Kidney (tissue), 14 donors: Measurements from ENCODE around the gene PEAK1. TPM values are rescaled to one million over a fixed set of nuclear protein-coding genes. Genes with fewer than 3 reads are reported as not detected.
"Not testable (repeated sequence)": the region's sequence is repeated elsewhere in the genome, so short reads cannot be mapped to it uniquely, and the experiment has no call there.

Experiments
- DNase-seq, 5 donors: peaks; one replicate each; pipeline ENCODE4 v3.0.0-alpha.2; 2013 to 2020
- FAIRE-seq: peaks from 2 replicates; lab custom pipeline; 2012; peaks lifted over from hg19 to GRCh38; lab: Jason Lieb, UNC
- H3K27ac ChIP-seq, 2 donors: one replicate each; pipeline ENCODE4 v1.7.0; 2013; ENCODE audit warnings: low read depth in 2 of 2, low read length in 2 of 2, inconsistent platforms in 1 of 2
- H3K27me3 ChIP-seq: one replicate; pipeline ENCODE4 v1.7.1; 2013; ENCODE audit warnings: low read length, inconsistent platforms; ENCODE audit not compliant: control insufficient read depth, insufficient read depth
- H3K36me3 ChIP-seq, 3 donors: one replicate each; pipeline versions ENCODE4 v1.7.0 to v1.7.1; 2013; ENCODE audit warnings: low read length in 3 of 3, control low read depth in 1 of 3, inconsistent platforms in 1 of 3; ENCODE audit not compliant: insufficient read depth in 3 of 3, control insufficient read depth in 2 of 3
- H3K4me1 ChIP-seq, 3 donors: one replicate each; pipeline versions ENCODE4 v1.7.0 to v1.7.1; 2013; ENCODE audit warnings: low read length in 3 of 3, inconsistent platforms in 1 of 3, low read depth in 1 of 3; ENCODE audit not compliant: control insufficient read depth in 2 of 3, insufficient read depth in 2 of 3
- H3K4me3 ChIP-seq, 3 donors: one replicate each; pipeline versions ENCODE4 v1.7.0 to v1.8.1; 2013; ENCODE audit warnings: low read length in 3 of 3, control low read depth in 1 of 3, inconsistent platforms in 1 of 3
- H3K9ac ChIP-seq, 3 donors: one replicate each; pipeline versions ENCODE4 v1.7.0 to v1.7.1; 2013; ENCODE audit warnings: low read length in 3 of 3, control low read depth in 1 of 3, inconsistent platforms in 1 of 3
- H3K9me3 ChIP-seq, 3 donors: one replicate each; pipeline versions ENCODE4 v1.7.0 to v1.7.1; 2013; ENCODE audit warnings: low read length in 3 of 3, control low read depth in 1 of 3, inconsistent platforms in 1 of 3; ENCODE audit not compliant: control insufficient read depth in 2 of 3, insufficient read depth in 1 of 3
- CTCF ChIP-seq: IDR thresholded peaks from 3 replicates; pipeline ENCODE4 v1.5.1; 2012; ENCODE audit warnings: mild to moderate bottlenecking, moderate library complexity, borderline replicate concordance; ENCODE audit not compliant: insufficient read depth; ENCODE audit errors: extremely low read depth
- intact Hi-C: fragments of 100-400 bp; cut with DNase I; formaldehyde crosslinking; loops from one replicate; pipeline ENCODE4 v1.11.1; 2022
- polyA plus RNA-seq: library from polyadenylated mRNA; stranded (reverse); fragments of 350-450 nt; fragmentation: Illumina TruSeq; extraction: RNeasy Lipid Tissue Mini Kit (QIAGEN cat#74804); gene quantifications from one replicate; pipeline ENCODE4 v1.2.3, GENCODE V29; 2014; ENCODE audit warnings: low read depth, low replicate concordance; ENCODE audit not compliant: insufficient read depth
- total RNA-seq: library from RNA; stranded (reverse); fragmentation: NEBNext Ultra II Directional; extraction: Animal tissue kit (Norgen Biotek cat#: 25700); gene quantifications from one replicate; pipeline ENCODE4 v1.2.1, GENCODE V29; 2021
- donor health status: control.
- donor health status: control.
- donor health status: control.
- donor health status: control.
- donor health status: control.
- donor health status: DM: yes; HTN: yes; CAD: no.
- donor health status: Normal renal cell carcinoma (clear cell type).

PEAK1 gene
- total and polyA plus RNA-seq, 2 donors from 2014 or later: 2.9 to 50.3 TPM

DNA sequence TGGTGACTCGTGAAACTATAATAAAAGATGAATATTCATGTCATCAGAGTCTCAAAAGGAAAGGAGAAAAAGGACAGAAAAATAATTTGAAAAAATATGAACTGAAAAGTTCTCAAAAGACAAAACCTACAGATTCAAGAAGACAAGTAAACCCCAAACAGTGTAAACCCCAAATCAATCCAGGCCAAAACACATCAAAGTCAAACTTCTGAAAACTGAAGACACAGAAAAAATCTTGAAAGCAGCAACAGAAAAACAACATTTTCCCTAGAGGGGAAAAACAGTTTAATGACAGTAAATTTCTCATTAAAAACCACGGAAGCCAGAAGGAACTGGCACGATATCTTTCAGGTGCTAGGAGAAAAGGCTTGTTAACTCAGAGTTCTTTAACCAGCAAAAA, 143.8 kb downstream of the PEAK1 start:
- DNase-seq (no peak), FAIRE-seq (no peak)
- no peak overlapping the region for H3K4me3 ChIP-seq
- peaks cover 0 to 2% (median 0%) of the 10 kb centered on the region in 3 donors for H3K36me3 ChIP-seq
- H3K9ac ChIP-seq: no peak overlapping the region
- no peak overlapping the region for H3K27ac ChIP-seq
- TF ChIP-seq CTCF: no peak
- H3K27me3 ChIP-seq: no peaks in the 10 kb centered on the region
- intact Hi-C loops: no loop called here
- no peaks in the 10 kb centered on the region for H3K9me3 ChIP-seq
- H3K4me1 ChIP-seq: no peaks in the 10 kb centered on the region

DNA sequence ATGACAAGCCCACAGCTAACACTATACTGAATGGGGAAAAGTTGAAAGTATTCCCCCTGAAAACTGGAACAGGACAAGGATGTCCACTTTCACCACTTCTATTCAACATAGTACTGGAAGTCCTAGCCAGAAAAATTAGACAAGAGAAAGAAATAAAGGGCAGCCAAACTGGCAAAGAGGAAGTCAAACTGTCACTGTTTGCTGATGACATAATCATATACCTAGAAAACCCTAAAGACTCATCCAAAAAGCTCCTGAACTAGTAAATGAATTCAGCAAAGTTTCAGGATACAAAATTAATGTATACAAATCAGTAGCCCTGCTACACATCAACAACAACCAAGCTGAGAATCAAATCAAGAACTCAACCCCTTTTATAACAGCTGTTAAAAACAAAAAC, 146.8 kb downstream of the PEAK1 start:
- H3K9me3 ChIP-seq, H3K4me3 ChIP-seq, DNase-seq, H3K27me3 ChIP-seq, intact Hi-C loops, H3K9ac ChIP-seq, FAIRE-seq, H3K4me1 ChIP-seq, H3K27ac ChIP-seq, H3K36me3 ChIP-seq: not testable (repeated sequence)

- DNase-seq (no peak), FAIRE-seq (no peak)
- TF ChIP-seq CTCF: no peak
- Histone ChIP-seq H3K27me3 (no peaks in the 10 kb centered on the region), H3K9ac (no peak overlapping the region), H3K9me3 (no peaks in the 10 kb centered on the region), H3K4me1 (no peaks in the 10 kb centered on the region), H3K36me3 (no peaks in the 10 kb centered on the region), H3K4me3 (no peak overlapping the region), H3K27ac (no peak overlapping the region)
- intact Hi-C loops: no loop called here
Measured at GRCh38 chr15:77266708-77267386, 153.1 kb downstream of the PEAK1 start.

DNA sequence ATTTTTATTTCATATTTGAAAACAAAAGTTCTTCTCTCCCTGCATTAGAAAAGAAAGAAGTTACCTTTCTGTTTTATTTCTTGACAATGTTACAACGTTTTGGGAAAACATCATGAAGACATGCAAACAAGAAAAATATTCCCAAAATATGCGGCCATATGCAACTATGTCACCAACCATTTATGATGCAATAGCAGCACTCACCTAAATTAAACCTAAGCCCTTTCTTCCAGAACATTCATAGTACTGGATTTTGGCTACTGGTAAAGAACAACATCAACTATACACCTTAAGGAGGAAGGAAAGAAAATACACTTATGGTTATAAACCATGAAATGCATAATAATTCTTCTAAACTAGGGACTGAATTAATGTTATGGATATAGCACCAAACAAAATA, 164.5 kb downstream of the PEAK1 start:
- Histone ChIP-seq H3K4me3 (no peak overlapping the region), H3K9ac (no peak overlapping the region), H3K36me3 (peaks cover 0 to 2% (median 0%) of the 10 kb centered on the region in 3 donors), H3K9me3 (no peaks in the 10 kb centered on the region), H3K4me1 (no peaks in the 10 kb centered on the region), H3K27ac (no peak overlapping the region), H3K27me3 (no peaks in the 10 kb centered on the region)
- intact Hi-C loops: no loop called here
- TF ChIP-seq CTCF: no peak
- FAIRE-seq: no peak
- DNase-seq: no peak
